Adipocyte (in vitro differentiated cells): ENCODE measurements around the gene ANGPT4.
A peak's percentile ranks its signal among the peaks of the same experiment; 100 is the strongest.

Source experiments
- DNase-seq: peaks from one replicate; pipeline ENCODE4 v3.0.0-alpha.2; 2015; ENCODE audit warnings: low read depth
- H3K27me3 ChIP-seq: replicated peaks from 2 replicates; pipeline ENCODE4 v1.7.0; 2013; ENCODE audit warnings: mild to moderate bottlenecking, low read length, moderate library complexity; ENCODE audit not compliant: control insufficient read depth, insufficient read depth
- H3K36me3 ChIP-seq: 2 replicates; pipeline ENCODE4 v1.7.0; 2013; ENCODE audit warnings: low read length, mild to moderate bottlenecking, moderate library complexity; ENCODE audit not compliant: control insufficient read depth, insufficient read depth, severe bottlenecking
- H3K4me1 ChIP-seq: 2 replicates; pipeline ENCODE4 v1.7.0; 2013; ENCODE audit warnings: mild to moderate bottlenecking, low read length, moderate library complexity; ENCODE audit not compliant: control insufficient read depth, insufficient read depth
- H3K4me3 ChIP-seq: 2 replicates; pipeline ENCODE4 v1.7.0; 2013; ENCODE audit warnings: mild to moderate bottlenecking, low read length, moderate library complexity
- H3K9ac ChIP-seq: 2 replicates; pipeline ENCODE4 v1.7.0; 2013; ENCODE audit warnings: mild to moderate bottlenecking, low read length, moderate library complexity
- H3K9me3 ChIP-seq: 2 replicates; pipeline ENCODE4 v1.7.0; 2013; ENCODE audit warnings: mild to moderate bottlenecking, low read length, moderate library complexity; ENCODE audit not compliant: control insufficient read depth

Gene ANGPT4

DNA sequence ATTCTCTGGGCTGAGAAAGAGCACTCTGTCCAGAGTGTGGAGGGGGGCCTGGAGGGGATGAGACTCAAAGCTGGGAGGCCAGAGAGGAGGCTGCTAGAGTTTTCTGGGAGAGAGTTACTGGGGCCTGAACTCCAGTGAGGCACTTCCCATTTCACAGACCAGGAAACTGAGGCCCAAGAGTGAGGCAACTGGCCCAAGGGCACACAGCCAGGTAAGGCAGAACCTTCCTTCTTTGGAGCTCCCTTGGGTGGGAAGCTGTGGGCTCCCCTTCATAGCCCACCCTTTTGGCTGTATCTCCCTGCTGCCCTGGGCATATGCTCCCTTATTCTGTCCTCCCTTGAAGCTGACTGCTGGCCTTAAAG lies 34.4 kb downstream of the ANGPT4 start:
- Histone ChIP-seq H3K36me3 (no peaks in the 10 kb centered on the region), H3K4me1 (peaks cover 4% of the 10 kb centered on the region), H3K9me3 (no peaks in the 10 kb centered on the region), H3K27me3 (peaks cover 16% of the 10 kb centered on the region), H3K9ac (no peak overlapping the region), H3K4me3 (no peak overlapping the region)
- DNase-seq = no peak

DNA sequence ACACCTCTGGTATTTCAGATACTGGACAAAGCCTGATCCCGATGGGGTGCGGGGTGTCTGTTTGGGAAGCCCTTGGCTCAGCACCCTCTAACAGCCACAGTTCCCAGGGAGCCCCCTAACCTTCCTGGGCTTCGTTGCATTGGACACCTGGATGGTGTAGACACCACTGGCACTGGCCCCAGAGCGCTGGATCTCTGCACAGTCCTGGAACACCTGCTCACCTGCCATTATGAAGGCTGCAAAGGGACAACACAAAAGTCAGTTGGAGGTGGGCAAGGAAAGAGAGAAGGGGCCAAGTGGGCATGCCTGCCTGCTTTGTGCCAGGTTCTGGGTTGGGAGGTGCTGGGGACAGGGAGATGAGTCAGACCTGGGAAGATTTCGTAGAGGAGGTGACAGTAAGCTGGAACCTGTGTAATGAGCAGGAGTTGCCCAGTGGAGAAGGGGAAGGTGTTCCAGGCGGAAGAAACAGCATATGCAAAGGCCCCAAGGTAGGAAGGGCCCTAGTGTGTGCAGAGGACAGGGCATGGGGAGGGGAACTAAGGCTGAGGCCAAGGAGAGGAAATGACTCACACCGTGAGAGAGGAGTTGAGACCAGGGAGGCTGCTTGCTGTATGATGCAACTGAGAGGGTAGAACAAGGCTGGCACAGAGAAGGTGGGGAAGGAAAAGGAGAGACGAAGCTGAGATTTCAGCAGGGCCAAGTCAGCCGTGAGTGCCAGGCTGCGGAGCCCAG lies 34.9 kb downstream of the ANGPT4 start:
- Histone ChIP-seq H3K36me3 (no peaks in the 10 kb centered on the region), H3K4me3 (no peak overlapping the region), H3K27me3 (peaks cover 12% of the 10 kb centered on the region), H3K4me1 (peaks cover 4% of the 10 kb centered on the region), H3K9me3 (no peaks in the 10 kb centered on the region), H3K9ac (no peak overlapping the region)
- DNase-seq = peak; percentile 28

DNA sequence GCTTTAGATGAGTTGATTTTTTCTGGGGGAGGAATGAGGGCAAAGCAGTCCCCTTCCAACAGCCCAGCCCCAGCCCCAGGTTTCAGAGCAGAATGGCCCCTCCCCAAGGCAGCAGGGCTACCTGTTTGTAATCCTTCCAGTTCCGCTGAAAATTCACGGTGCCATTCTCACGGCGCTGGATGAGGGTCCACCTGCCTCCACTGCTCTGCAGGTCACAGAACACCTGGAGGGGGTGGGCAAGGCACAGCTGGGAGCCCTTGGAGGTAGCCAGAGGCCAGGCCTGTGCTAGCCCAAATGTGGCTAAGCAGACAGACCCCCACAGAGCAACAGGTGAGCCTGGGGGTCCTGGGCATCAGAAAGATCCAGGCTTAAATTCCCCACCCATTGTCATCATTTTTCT lies 36.5 kb downstream of the ANGPT4 start:
- Histone ChIP-seq H3K4me1 (no peaks in the 10 kb centered on the region), H3K9me3 (no peaks in the 10 kb centered on the region), H3K9ac (no peak overlapping the region), H3K4me3 (no peak overlapping the region), H3K36me3 (no peaks in the 10 kb centered on the region), H3K27me3 (peaks cover 10% of the 10 kb centered on the region)
- DNase-seq = no peak

DNA sequence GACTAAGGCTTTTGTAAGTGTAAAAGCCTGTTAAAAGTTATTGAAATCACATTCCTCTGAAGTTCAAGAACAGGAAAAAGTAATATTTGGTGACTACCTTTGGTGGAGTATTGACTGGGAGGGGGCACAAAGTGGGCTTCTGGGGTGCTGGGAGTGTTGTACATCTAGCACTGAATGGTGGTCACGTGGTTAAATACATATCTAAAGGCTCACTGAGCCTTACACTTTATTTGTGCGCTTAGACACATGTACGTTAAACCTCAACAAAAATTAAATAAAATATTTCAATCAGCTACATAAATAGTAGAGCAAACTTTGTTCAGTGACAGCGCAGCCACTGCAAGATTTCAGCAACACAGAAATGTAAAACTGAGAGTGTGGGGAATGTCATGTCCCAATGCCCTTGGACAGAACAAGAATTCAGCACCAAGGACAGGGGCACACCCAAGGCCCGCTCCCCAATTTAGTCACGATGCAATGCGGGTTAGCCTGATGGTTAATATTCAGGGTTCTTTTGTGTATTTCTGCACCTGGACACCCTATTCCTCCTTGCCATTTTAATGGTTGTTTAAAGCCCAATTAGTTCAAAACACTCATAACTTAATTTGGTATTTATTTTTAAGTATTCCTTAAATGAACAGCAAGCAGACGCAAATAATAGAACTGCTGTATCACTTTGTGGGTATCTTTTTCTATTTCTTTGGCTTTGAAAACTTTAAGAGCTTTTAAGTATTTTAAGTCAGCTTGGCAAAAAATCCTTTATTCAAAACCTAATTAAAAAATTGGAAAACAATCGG lies 37.4 kb downstream of the ANGPT4 start:
- Histone ChIP-seq H3K27me3 (peaks cover 15% of the 10 kb centered on the region), H3K36me3 (no peaks in the 10 kb centered on the region), H3K9ac (no peak overlapping the region), H3K4me1 (no peaks in the 10 kb centered on the region), H3K4me3 (no peak overlapping the region), H3K9me3 (no peaks in the 10 kb centered on the region)
- peak; percentile 63 for DNase-seq

DNA sequence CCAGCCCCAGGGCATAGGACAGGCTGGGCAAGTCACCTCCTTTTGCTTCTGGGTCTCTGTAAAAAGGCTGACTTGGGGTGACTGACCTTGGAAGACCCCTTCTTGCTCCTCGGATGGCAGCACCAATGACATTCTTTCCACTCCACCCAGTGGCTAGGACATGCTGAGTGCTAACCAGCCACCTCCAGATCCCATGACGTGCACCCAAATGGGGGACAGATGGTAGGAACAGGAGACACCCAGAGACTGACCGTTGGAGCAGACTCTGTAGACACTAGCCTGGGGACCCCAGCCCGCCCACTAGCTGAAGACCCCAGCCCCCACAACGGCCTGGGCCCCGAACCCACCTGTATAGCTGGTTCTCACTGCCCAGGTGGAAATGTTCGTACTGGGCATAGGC lies 38.3 kb downstream of the ANGPT4 start:
- H3K4me1 ChIP-seq = no peaks in the 10 kb centered on the region
- no peak for DNase-seq
- no peaks in the 10 kb centered on the region for H3K36me3 ChIP-seq
- H3K9ac ChIP-seq = no peak overlapping the region
- H3K9me3 ChIP-seq = no peaks in the 10 kb centered on the region
- peaks cover 11% of the 10 kb centered on the region for H3K27me3 ChIP-seq
- H3K4me3 ChIP-seq = no peak overlapping the region

DNA sequence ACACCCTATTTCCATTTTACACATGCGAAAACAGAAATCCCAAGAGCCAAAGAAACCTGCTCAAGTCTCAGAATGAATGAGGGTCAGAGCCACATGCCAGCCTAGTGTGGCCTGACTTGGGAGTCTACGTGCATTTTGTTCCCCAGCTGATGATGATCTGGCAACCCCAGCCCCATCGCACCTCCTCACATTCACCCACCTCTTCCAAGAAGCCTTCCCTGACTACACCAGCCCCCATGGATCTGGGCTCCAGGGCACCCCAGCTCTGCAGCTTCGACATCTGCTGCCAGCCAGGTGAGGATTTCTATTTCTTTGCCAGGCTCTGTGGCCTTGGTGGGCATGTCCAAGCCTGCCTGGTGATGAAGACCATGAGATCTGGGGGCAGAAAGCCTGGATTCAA lies 41.0 kb downstream of the ANGPT4 start:
- DNase-seq = no peak
- no peaks in the 10 kb centered on the region for H3K4me1 ChIP-seq
- peaks cover 34% of the 10 kb centered on the region for H3K27me3 ChIP-seq
- no peaks in the 10 kb centered on the region for H3K9me3 ChIP-seq
- H3K9ac ChIP-seq = no peak overlapping the region
- H3K36me3 ChIP-seq = no peaks in the 10 kb centered on the region
- no peak overlapping the region for H3K4me3 ChIP-seq

DNA sequence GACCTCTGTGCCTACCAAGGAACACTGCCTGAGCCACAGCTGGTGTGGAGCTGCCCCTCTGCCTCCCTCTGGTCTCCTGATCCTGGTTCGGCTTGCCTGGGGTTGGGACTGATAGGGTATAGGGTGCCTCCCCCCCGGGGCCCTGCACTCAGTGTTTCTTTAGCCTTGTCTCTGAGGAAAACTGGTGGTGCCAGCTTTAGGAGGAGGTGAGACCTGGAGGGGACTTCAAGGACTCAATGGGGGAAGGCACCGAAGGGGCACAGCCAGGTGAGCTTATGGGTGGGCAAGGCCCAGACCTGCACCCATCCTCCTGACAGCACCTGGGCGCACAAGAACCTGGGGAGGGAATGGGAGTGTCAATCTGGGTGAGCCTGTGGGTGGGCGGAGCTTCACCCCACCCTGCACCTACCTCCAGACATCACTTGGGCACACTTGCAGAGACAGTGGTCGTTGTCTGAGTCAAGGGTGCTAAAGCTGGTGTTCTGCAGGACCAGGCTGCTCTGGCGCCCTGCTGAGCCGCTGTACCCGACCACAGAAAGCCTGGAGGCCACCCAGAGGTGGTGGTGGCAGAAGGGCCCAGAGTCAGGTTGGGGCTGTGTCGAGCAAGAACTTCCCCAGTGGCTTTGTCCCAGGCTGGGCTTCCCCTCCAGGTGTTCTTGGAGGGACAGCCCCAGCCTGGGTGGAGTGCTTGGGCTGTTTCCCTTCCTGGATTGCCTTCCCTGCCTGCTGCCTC lies 42.1 kb downstream of the ANGPT4 start:
- Histone ChIP-seq H3K4me1 (no peaks in the 10 kb centered on the region), H3K36me3 (no peaks in the 10 kb centered on the region), H3K9ac (no peak overlapping the region), H3K4me3 (no peak overlapping the region), H3K9me3 (no peaks in the 10 kb centered on the region), H3K27me3 (peaks cover 43% of the 10 kb centered on the region)
- DNase-seq = no peak

DNA sequence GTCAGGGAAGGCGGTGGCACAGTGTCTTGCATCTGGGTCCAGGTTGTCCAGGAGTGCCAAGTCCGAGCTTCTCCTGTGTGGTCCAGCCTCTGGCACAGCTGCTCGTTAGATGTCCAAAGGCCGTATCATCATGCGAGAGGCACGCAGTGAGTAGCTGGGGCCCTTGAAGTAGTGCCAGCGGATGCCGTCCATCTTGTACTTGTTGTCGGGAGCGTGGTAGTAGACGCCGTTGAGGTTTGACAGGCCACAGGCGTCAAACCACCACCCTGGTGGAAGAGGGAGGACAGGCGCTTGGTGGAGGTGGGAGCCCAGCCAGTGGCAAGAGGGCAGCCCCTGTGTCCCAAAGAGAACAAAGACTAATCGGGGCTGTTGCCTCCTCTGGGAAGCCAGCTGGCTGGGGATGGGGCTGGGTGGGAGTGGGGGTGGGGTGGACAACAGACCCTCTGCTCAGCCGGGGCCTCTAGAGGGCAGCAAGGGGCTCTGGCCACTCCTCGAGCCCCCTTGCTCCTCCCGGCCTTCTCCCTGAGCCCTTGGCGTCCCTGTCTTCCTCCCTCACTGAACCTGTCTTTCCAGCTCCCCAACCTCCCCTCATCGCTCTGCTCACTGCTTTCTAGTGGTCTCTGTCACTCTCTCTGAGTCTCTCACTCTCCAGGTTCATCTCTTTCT lies 43.1 kb downstream of the ANGPT4 start:
- Histone ChIP-seq H3K9me3 (no peaks in the 10 kb centered on the region), H3K4me1 (no peaks in the 10 kb centered on the region), H3K4me3 (no peak overlapping the region), H3K9ac (no peak overlapping the region), H3K27me3 (peaks cover 43% of the 10 kb centered on the region), H3K36me3 (no peaks in the 10 kb centered on the region)
- DNase-seq = no peak

DNA sequence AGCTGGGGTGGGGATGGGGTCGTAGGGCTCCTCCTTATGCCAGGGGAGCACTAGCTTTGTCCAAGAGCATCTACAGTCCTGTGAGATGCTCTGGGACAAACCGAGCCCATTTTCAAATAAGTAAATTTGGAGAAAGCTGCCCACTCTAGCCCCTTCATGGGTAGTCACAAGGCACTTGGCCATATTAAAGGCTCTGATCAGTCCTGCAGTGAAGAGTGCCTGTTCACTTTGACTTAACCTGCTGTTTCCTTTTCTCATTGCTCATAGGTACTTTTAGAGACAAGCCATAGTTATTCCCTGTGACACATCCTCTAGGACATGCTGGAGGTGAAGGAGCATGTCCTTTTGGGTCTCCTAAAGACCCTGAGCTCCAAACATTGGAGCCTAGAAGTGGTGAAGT lies 44.2 kb downstream of the ANGPT4 start:
- Histone ChIP-seq H3K9ac (no peak overlapping the region), H3K36me3 (no peaks in the 10 kb centered on the region), H3K27me3 (peaks cover 43% of the 10 kb centered on the region), H3K4me1 (no peaks in the 10 kb centered on the region), H3K9me3 (no peaks in the 10 kb centered on the region), H3K4me3 (no peak overlapping the region)
- no peak for DNase-seq

DNA sequence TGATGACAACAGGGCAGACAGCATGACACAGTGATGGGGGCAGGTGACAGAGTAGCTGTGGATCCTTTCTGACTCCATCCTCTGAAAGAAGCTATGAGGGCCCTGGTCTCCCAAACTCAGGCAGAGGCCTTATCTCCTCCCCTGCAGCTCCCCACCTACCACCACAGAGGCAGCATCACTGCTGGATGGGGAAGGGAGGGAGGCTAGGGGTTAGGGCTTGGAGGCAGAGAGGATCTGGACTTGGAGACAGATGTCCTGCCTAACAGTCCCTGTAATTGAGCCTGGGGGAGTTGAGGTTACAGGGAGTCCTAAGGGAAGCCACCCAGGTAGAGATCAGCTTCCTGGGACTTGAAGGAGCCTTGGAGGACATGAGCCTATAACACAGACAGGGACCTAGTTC lies 44.7 kb downstream of the ANGPT4 start:
- peaks cover 43% of the 10 kb centered on the region for H3K27me3 ChIP-seq

DNA sequence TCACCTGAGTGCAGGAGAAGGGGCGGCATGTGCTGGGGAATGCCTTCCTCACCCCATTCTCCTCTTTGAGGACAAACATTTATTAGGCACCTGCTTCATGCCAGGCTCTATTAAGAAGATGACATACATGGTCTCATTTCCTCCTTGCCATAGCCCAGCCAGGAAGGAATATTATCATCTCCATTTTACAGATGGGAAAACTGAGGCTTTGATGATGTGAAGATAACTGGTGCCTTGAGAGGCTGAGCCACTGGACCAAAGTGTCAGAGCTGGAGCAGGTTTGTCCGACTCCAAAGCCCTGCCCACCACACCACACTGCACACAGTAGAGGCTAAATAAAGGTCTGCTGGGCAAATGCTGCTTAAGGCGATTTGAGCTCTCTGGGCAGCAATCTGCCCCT lies 45.4 kb downstream of the ANGPT4 start:
- no peaks in the 10 kb centered on the region for H3K36me3 ChIP-seq
- H3K9me3 ChIP-seq = no peaks in the 10 kb centered on the region

More for the DNA sequence above, 44.7 kb downstream of the ANGPT4 start:
- Histone ChIP-seq H3K9me3 (no peaks in the 10 kb centered on the region), H3K4me3 (no peak overlapping the region), H3K9ac (no peak overlapping the region), H3K4me1 (no peaks in the 10 kb centered on the region), H3K36me3 (no peaks in the 10 kb centered on the region)
- DNase-seq = no peak

More for the DNA sequence above, 45.4 kb downstream of the ANGPT4 start:
- H3K27me3 ChIP-seq = peaks cover 43% of the 10 kb centered on the region
- H3K4me1 ChIP-seq = no peaks in the 10 kb centered on the region
- no peak for DNase-seq
- no peak overlapping the region for H3K4me3 ChIP-seq
- H3K9ac ChIP-seq = no peak overlapping the region
